ENCODE measurements around the gene ACTL7A.

DNA sequence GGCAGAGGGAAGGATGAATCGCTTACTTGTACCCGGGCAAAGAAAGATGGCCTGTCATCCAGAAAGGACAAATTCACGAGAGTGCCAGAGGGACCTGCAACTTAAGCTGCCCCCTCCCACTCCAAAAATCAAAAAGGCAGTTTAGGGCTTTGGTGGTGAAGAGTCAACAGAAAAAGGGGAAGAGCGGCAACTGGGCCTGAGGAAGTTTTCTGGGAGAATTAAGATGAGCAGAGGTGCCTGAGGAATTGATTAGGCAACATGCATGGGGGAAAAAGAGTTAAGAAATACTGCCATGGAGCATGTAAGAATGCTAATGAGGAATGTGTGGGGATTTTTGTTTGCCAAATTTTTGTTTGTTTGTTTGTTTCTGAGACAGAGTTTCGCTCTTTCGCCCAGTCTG, 4.5 kb upstream of the ACTL7A start:
- TF ChIP-seq POLR2A (IDR thresholded peaks at IDR 0.05) (no peak), CTCF (IDR thresholded peaks at IDR 0.05) (no peak)
